ENCODE data around the gene MSTO1.
"Not testable (repeated sequence)": the region's sequence is repeated elsewhere in the genome, so short reads cannot be mapped to it uniquely, and the experiment has no call there.

Gene MSTO1

DNA sequence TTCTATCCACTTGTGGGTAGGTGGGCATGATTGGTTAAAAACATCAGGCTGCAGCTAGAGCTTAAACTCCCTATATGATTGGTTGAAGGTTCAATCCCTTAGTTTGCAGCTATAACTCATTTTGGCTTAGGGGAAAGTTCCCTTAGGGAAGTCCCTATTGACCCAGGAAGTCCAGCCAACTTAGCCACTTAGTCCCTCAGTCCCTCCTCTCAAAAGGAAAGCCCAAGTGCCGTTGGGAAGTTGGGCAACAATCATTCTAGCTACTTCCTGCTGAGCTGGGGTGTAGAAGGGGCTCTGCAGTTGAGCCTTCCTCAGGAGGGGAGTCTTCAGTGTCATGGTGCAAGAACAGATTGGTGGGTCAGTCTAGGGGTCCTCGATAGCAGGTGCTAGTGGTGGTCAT lies 12.2 kb downstream of the MSTO1 start:
- TF ChIP-seq, protein P1, sequence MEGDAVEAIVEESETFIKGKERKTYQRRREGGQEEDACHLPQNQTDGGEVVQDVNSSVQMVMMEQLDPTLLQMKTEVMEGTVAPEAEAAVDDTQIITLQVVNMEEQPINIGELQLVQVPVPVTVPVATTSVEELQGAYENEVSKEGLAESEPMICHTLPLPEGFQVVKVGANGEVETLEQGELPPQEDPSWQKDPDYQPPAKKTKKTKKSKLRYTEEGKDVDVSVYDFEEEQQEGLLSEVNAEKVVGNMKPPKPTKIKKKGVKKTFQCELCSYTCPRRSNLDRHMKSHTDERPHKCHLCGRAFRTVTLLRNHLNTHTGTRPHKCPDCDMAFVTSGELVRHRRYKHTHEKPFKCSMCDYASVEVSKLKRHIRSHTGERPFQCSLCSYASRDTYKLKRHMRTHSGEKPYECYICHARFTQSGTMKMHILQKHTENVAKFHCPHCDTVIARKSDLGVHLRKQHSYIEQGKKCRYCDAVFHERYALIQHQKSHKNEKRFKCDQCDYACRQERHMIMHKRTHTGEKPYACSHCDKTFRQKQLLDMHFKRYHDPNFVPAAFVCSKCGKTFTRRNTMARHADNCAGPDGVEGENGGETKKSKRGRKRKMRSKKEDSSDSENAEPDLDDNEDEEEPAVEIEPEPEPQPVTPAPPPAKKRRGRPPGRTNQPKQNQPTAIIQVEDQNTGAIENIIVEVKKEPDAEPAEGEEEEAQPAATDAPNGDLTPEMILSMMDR (IDR thresholded peaks at IDR 0.05; ENCODE audit: insufficient read depth, missing control alignments), result no peak
- FAIRE-seq (no peak), DNase-seq (ENCODE audit: insufficient read length, low spot score) (no peak)

DNA sequence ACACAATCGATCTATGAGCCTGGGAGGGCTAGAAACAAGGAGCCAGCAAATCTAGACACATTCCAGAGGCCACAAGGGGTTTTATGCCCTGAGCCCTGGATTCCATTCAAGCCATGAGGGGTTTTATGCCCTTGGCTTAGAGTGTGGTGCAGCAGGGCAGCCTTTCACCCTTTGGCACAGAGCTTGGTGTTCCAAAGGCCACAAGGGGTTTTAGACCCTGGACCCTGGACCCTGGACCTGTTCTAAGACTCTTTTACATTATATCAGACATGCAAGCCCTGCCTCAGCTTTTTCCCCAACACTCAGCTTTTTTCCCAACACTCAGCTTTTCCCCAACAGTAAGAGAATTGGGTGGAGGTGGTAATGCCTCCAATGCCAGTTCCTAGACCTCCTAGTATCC lies 13.3 kb downstream of the MSTO1 start:
- no peak for FAIRE-seq

GRCh38 chr1:155626428-155626827 lies 16.4 kb downstream of the MSTO1 start:
- DNase-seq (ENCODE audit: insufficient read length, low spot score); FAIRE-seq: not testable (repeated sequence)

More for the DNA sequence above, 13.3 kb downstream of the MSTO1 start:
- TF ChIP-seq, protein P1 (IDR thresholded peaks at IDR 0.05; ENCODE audit: insufficient read depth, missing control alignments), result no peak
- DNase-seq (ENCODE audit: insufficient read length, low spot score), result no peak

GRCh38 chr1:155636397-155637153 lies 26.6 kb downstream of the MSTO1 start:
- no peak for DNase-seq (ENCODE audit: insufficient read length, low spot score)
- FAIRE-seq, result no peak
- TF ChIP-seq, protein P1 (IDR thresholded peaks at IDR 0.05; ENCODE audit: insufficient read depth, missing control alignments), result no peak

DNA sequence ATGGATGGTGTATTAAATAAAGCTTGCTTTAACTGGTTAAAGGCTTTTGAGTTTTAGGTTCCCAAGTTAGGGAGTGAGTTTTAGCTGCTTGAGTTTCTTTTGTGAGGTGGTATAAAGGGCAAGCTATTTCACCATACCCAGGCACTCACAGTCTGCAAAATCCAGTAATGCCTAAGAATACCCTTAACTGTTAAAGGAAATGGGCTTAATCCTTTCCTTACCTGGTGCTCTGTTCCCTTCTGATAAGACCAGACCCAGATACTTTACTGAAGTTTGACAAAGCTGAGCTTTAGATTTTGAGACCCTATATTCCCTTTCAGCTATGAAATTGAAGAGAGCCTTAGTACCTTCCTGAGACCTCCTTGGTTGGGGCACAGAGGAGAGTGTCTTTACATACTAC lies 30.3 kb downstream of the MSTO1 start:
- TF ChIP-seq, protein P1 (IDR thresholded peaks at IDR 0.05; ENCODE audit: insufficient read depth, missing control alignments), result no peak
- no peak for DNase-seq (ENCODE audit: insufficient read length, low spot score)
- no peak for FAIRE-seq

DNA sequence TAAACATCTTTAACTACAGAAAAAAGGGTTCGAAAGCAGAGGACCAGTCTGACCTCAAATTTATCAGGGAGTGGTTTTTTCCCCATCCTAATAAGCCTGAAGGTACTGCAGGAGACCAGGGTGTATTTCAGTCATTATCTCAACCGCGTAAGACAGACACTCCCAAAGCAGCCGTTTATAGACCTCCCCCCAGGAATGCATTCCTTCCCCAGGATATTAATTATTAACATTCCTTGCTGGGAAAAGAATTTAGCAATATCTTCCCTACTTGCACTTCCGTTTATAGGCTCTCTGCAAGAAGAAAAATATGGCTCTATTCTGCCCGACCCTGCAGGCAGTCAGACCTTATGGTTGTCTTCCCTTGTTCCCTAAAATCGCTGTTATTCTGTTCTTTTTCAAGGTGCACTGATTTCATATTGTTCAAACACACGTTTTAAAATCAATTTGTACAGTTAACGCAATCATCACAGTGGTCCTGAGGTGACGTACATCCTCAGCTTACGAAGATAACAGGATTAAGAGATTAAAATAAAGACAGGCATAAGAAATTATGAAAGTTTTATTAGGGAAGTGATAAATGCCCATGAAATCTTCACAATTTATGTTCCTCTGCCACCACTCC lies 32.7 kb downstream of the MSTO1 start:
- not testable (repeated sequence) for DNase-seq (ENCODE audit: insufficient read length, low spot score); FAIRE-seq

DNA sequence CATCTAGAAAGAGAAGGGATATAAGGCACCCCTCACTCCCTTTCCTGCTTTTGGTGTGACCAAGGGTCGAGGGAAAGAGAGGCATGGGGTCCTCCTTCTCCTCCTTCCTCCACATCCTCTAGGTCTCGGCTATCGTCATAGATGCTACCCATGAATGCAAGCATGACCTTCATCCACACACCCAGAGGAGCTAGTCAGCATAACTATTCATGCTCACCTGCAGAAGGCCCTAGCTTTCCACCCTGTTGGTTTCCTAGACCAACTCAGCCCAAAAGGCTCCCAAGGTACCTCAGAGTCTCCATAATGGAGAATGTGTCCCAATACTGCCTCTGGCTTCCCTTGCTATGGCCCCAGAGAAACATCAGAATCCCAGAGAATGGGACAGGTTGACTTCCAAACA lies 33.2 kb downstream of the MSTO1 start:
- no peak for FAIRE-seq
- no peak for DNase-seq (ENCODE audit: insufficient read length, low spot score)
- TF ChIP-seq, protein P1 (IDR thresholded peaks at IDR 0.05; ENCODE audit: insufficient read depth, missing control alignments), result no peak

DNA sequence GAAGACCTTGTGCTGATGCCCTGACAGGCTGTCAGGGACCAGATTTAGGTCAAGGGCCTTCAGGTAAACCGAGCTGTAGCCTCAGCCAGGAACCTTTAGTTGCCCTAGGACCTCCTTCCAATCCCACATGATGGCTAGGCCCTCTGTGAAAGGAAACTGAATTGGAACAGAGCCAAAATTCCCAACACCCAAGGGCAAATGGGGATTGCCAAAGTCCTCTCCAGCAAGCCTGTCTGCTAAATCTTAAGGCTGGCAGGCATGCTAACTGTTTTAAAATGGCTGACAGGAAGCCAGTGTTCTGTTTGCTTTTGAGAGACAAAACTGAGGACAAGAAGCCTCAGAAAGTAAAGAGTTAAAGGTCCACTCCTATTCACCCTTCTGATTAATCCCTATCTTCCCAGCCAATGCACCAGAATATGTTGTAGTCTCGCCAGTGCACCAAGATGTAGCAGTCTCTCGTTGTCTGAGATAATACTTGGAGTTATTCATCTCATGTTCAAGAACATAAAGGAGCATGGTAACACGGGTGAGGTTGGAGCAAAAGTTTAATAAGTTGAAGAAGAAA lies 35.1 kb downstream of the MSTO1 start:
- TF ChIP-seq, protein P1 (IDR thresholded peaks at IDR 0.05; ENCODE audit: insufficient read depth, missing control alignments), result no peak

More for the DNA sequence above, 35.1 kb downstream of the MSTO1 start:
- no peak for DNase-seq (ENCODE audit: insufficient read length, low spot score)
- no peak for FAIRE-seq

All from D721Med (cell line).